Hypothalamus (tissue), 51 donors: ENCODE data around the gene SNRK.

Source experiments
- DNase-seq, 51 donors: peaks; one replicate each; lab custom pipeline; 2025; lab: John Stamatoyannopoulos, UW

Gene SNRK

GRCh38 chr3:43286115-43286840 lies at the start of gene SNRK:
Gene SNRK (plus strand): TSS chr3:43286540. CDS start chr3:43303204, 16,664 bp downstream.
- DNase-seq, result peak; percentile 32 to 96 (median 84)

- DNase-seq, result no peak
Observed at GRCh38 chr3:43238801-43239200, 47.5 kb upstream of the SNRK start.

GRCh38 chr3:43239755-43240154 lies 46.6 kb upstream of the SNRK start:
- no peak for DNase-seq

- no peak for DNase-seq
Observed at GRCh38 chr3:43243590-43244587, 42.5 kb upstream of the SNRK start.

GRCh38 chr3:43244694-43245093 lies 41.6 kb upstream of the SNRK start:
- no peak for DNase-seq

GRCh38 chr3:43246976-43247375 lies 39.4 kb upstream of the SNRK start:
- no peak for DNase-seq

- peak in 13 of 51 donors; percentile 3 to 53 (median 8) for DNase-seq
Observed at GRCh38 chr3:43247561-43248184, 38.7 kb upstream of the SNRK start.

- DNase-seq, result peak in 1 of 51 donors; percentile 5
Observed at GRCh38 chr3:43248185-43248583, 38.2 kb upstream of the SNRK start.

- DNase-seq, result no peak
Observed at GRCh38 chr3:43248973-43249372, 37.4 kb upstream of the SNRK start.

- DNase-seq, result no peak
Observed at GRCh38 chr3:43249405-43249804, 36.9 kb upstream of the SNRK start.

GRCh38 chr3:43253294-43253693 lies 33.0 kb upstream of the SNRK start:
- DNase-seq, result no peak

- DNase-seq, result no peak
Observed at GRCh38 chr3:43254125-43254524, 32.2 kb upstream of the SNRK start.

GRCh38 chr3:43255662-43256061 lies 30.7 kb upstream of the SNRK start:
- DNase-seq, result no peak

GRCh38 chr3:43256714-43257461 lies 29.5 kb upstream of the SNRK start:
- no peak for DNase-seq

GRCh38 chr3:43257850-43258249 lies 28.5 kb upstream of the SNRK start:
- DNase-seq, result no peak

GRCh38 chr3:43259626-43260025 lies 26.7 kb upstream of the SNRK start:
- DNase-seq, result peak in 1 of 51 donors; percentile 2

GRCh38 chr3:43260412-43260811 lies 25.9 kb upstream of the SNRK start:
- no peak for DNase-seq

- DNase-seq, result no peak
Observed at GRCh38 chr3:43262194-43262593, 24.1 kb upstream of the SNRK start.

- no peak for DNase-seq
Observed at GRCh38 chr3:43266451-43266850, 19.9 kb upstream of the SNRK start.

GRCh38 chr3:43266995-43267394 lies 19.3 kb upstream of the SNRK start:
- no peak for DNase-seq
